IMR-90 (cell line): ENCODE results near the gene DMXL2. TPM values are rescaled to one million over a fixed set of nuclear protein-coding genes. Genes with fewer than 3 reads are reported as not detected.

ENCODE experiments used
- ATAC-seq: fragments of 200-7000 bp; cut with Tn5 transposase; 2 replicates; pipeline ENCODE4 v1.9.1; 2020; ENCODE audit warnings: low read depth, mild to moderate bottlenecking, moderate library complexity
- BruUV-seq: library from RNA; stranded (reverse); fragments of 400-500 nt; replicated peaks from 2 replicates; lab custom pipeline; 2021; lab: Mats Ljungman, UMichigan
- CTCF ChIA-PET: fragments of 300-600 bp; formaldehyde crosslinking; extraction: SDS; loops from one replicate; lab custom pipeline; 2021; ENCODE audit warnings: antibody characterized with exemption; lab: Yijun Ruan, JAX
- POLR2A ChIA-PET: fragments of 300-600 bp; sonication (Branson Sonifier 250); formaldehyde crosslinking; loops from one replicate; lab custom pipeline; 2022; ENCODE audit warnings: antibody characterized with exemption; ENCODE audit not compliant: unreplicated experiment; lab: Charles Lee
- DNase-seq: peaks from one replicate; pipeline ENCODE4 v3.0.0; 2013
- H2AFZ ChIP-seq: replicated peaks from 2 replicates; pipeline ENCODE3; 2013; ENCODE audit warnings: low read length, mild to moderate bottlenecking; ENCODE audit not compliant: poor library complexity
- H2AK5ac ChIP-seq: 2 replicates; pipeline ENCODE4 v1.6.1; 2013; ENCODE audit warnings: low read depth, low read length, inconsistent platforms
- H2AK9ac ChIP-seq: replicated peaks from 2 replicates; pipeline ENCODE3; 2013; ENCODE audit warnings: mild to moderate bottlenecking, low read depth, low read length, moderate library complexity; ENCODE audit not compliant: poor library complexity
- H2BK120ac ChIP-seq: 2 replicates; pipeline ENCODE4 v1.6.1; 2013; ENCODE audit warnings: low read depth, low read length, inconsistent platforms
- H2BK15ac ChIP-seq: 3 replicates; pipeline ENCODE4 v1.6.1; 2013; ENCODE audit warnings: low read depth, low read length, inconsistent platforms
- H2BK20ac ChIP-seq: 2 replicates; pipeline ENCODE4 v1.6.1; 2013; ENCODE audit warnings: low read depth, mild to moderate bottlenecking, inconsistent platforms, low read length, moderate library complexity
- H2BK5ac ChIP-seq: 2 replicates; pipeline ENCODE4 v1.6.1; 2013; ENCODE audit warnings: mild to moderate bottlenecking, low read depth, low read length, inconsistent platforms; ENCODE audit not compliant: poor library complexity, severe bottlenecking
- H3K14ac ChIP-seq: replicated peaks from 2 replicates; pipeline ENCODE4 v1.6.1; 2013; ENCODE audit warnings: low read depth, low read length, inconsistent platforms
- H3K18ac ChIP-seq: 2 replicates; pipeline ENCODE4 v1.6.1; 2013; ENCODE audit warnings: low read depth, low read length, control low read depth
- H3K23ac ChIP-seq: 2 replicates; pipeline ENCODE4 v1.6.1; 2013; ENCODE audit warnings: low read depth, low read length, inconsistent platforms
- H3K27ac ChIP-seq: 2 replicates; pipeline ENCODE4 v1.5.1; 2013; ENCODE audit warnings: mild to moderate bottlenecking, control low read depth, low read length; ENCODE audit not compliant: insufficient read depth
- H3K27me3 ChIP-seq: 2 replicates; pipeline ENCODE4 v1.6.1; 2013; ENCODE audit warnings: low read length; ENCODE audit not compliant: control insufficient read depth, insufficient read depth
- H3K36me3 ChIP-seq: 2 replicates; pipeline ENCODE4 v1.6.1; 2013; ENCODE audit warnings: low read length, mixed read lengths; ENCODE audit not compliant: control insufficient read depth, insufficient read depth
- H3K4ac ChIP-seq: 2 replicates; pipeline ENCODE4 v1.6.1; 2013; ENCODE audit warnings: low read depth, low read length, inconsistent platforms
- H3K4me1 ChIP-seq: 2 replicates; pipeline ENCODE4 v1.6.1; 2013; ENCODE audit warnings: low read length, mixed read lengths; ENCODE audit not compliant: control insufficient read depth, insufficient read depth
- H3K4me2 ChIP-seq: 2 replicates; pipeline ENCODE4 v1.6.1; 2013; ENCODE audit warnings: low read depth, mild to moderate bottlenecking, control low read depth, low read length, moderate library complexity
- H3K4me3 ChIP-seq: 2 replicates; pipeline ENCODE4 v1.5.1; 2013; ENCODE audit warnings: low read depth, mild to moderate bottlenecking, control low read depth, low read length, moderate library complexity; ENCODE audit not compliant: insufficient read depth
- H3K56ac ChIP-seq: 2 replicates; pipeline ENCODE4 v1.6.1; 2013; ENCODE audit warnings: low read length, inconsistent platforms; ENCODE audit not compliant: insufficient read depth; ENCODE audit errors: extremely low read depth
- H3K79me1 ChIP-seq, 2 experiments: 2 replicates each; pipeline ENCODE4 v1.6.1; 2013; ENCODE audit warnings: low read length in 2 of 2, inconsistent platforms in 1 of 2, low read depth in 1 of 2
- H3K9ac ChIP-seq: 2 replicates; pipeline ENCODE4 v1.6.1; 2013; ENCODE audit warnings: low read depth, low read length, control low read depth
- H3K9me1 ChIP-seq: 2 replicates; pipeline ENCODE4 v1.6.1; 2013; ENCODE audit warnings: low read length, inconsistent platforms; ENCODE audit not compliant: insufficient read depth
- H3K9me3 ChIP-seq: 2 replicates; pipeline ENCODE4 v1.6.1; 2013; ENCODE audit warnings: low read length; ENCODE audit not compliant: control insufficient read depth, insufficient read depth
- H4K20me1 ChIP-seq: 2 replicates; pipeline ENCODE4 v1.6.1; 2013; ENCODE audit warnings: low read length, inconsistent platforms; ENCODE audit not compliant: insufficient read depth
- H4K5ac ChIP-seq: 2 replicates; pipeline ENCODE4 v1.6.1; 2013; ENCODE audit warnings: mild to moderate bottlenecking, low read depth, low read length, control low read depth
- H4K8ac ChIP-seq, 2 experiments: 2 replicates each; pipeline ENCODE4 v1.6.1; 2013; ENCODE audit warnings: low read depth in 2 of 2, low read length in 2 of 2, control low read depth in 1 of 2, inconsistent platforms in 1 of 2
- H4K91ac ChIP-seq: 2 replicates; pipeline ENCODE4 v1.6.1; 2013; ENCODE audit warnings: low read depth, low read length, inconsistent platforms; ENCODE audit not compliant: insufficient read depth
- BHLHE40 ChIP-seq: fragments of 150-350 bp; IDR thresholded peaks from 2 replicates; pipeline ENCODE4 v1.6.1; 2016; ENCODE audit warnings: mild to moderate bottlenecking, low read depth, low read length
- CEBPB ChIP-seq: IDR thresholded peaks from 2 replicates; pipeline ENCODE4 v1.6.1; 2012; ENCODE audit warnings: low read depth, low read length, improper control_type of control experiment
- CHD1 ChIP-seq: IDR thresholded peaks from 2 replicates; pipeline ENCODE4 v1.6.1; 2012; ENCODE audit warnings: low read depth, low read length, improper control_type of control experiment
- CTCF ChIP-seq: conservative IDR thresholded peaks from 2 replicates; pipeline ENCODE4 v1.5.1; 2012; ENCODE audit warnings: mild to moderate bottlenecking, low read depth, low read length, improper control_type of control experiment
- ELK1 ChIP-seq: fragments of 150-350 bp; IDR thresholded peaks from 2 replicates; pipeline ENCODE4 v1.6.1; 2016; ENCODE audit warnings: low read depth, mild to moderate bottlenecking, low read length, moderate library complexity, borderline replicate concordance
- FOS ChIP-seq: fragments of 150-350 bp; IDR thresholded peaks from 2 replicates; pipeline ENCODE4 v1.6.1; 2016; ENCODE audit warnings: low read depth, low read length
- MAFK ChIP-seq: IDR thresholded peaks from 2 replicates; pipeline ENCODE4 v1.6.1; 2012; ENCODE audit warnings: low read depth, low read length, improper control_type of control experiment
- MAZ ChIP-seq: IDR thresholded peaks from 2 replicates; pipeline ENCODE4 v1.6.1; 2012; ENCODE audit warnings: low read depth, mild to moderate bottlenecking, low read length, improper control_type of control experiment, moderate library complexity, borderline replicate concordance
- MXI1 ChIP-seq: IDR thresholded peaks from 2 replicates; pipeline ENCODE4 v1.6.1; 2012; ENCODE audit warnings: low read depth, mild to moderate bottlenecking, low read length, moderate library complexity, borderline replicate concordance
- NFE2L2 ChIP-seq: fragments of 150-350 bp; IDR thresholded peaks from 2 replicates; pipeline ENCODE4 v1.6.1; 2016; ENCODE audit warnings: low read depth, mild to moderate bottlenecking, low read length
- POLR2A ChIP-seq: IDR thresholded peaks from 2 replicates; pipeline ENCODE4 v1.6.1; 2012; ENCODE audit warnings: mild to moderate bottlenecking, low read depth, low read length
- RAD21 ChIP-seq: IDR thresholded peaks from 2 replicates; pipeline ENCODE4 v1.6.1; 2012; ENCODE audit warnings: low read length, improper control_type of control experiment
- RCOR1 ChIP-seq: IDR thresholded peaks from 2 replicates; pipeline ENCODE4 v1.6.1; 2012; ENCODE audit warnings: mild to moderate bottlenecking, low read length, improper control_type of control experiment; ENCODE audit not compliant: insufficient replicate concordance
- RFX5 ChIP-seq: IDR thresholded peaks from 2 replicates; pipeline ENCODE4 v1.8.0; 2012; ENCODE audit warnings: low read depth, mild to moderate bottlenecking, low read length, moderate library complexity
- SMC3 ChIP-seq: fragments of 150-350 bp; IDR thresholded peaks from 2 replicates; pipeline ENCODE4 v1.6.1; 2016; ENCODE audit warnings: low read depth, mild to moderate bottlenecking, antibody characterized with exemption, low read length, moderate library complexity
- USF2 ChIP-seq: fragments of 150-350 bp; IDR thresholded peaks from 2 replicates; pipeline ENCODE4 v1.6.1; 2017; ENCODE audit warnings: mild to moderate bottlenecking, antibody characterized with exemption, low read length, low read depth
- WGBS, 2 experiments: methylation state at CpG; one replicate each; pipeline versions ENCODE4 v1.1.5 to v1.1.7; 2013; ENCODE audit warnings: missing lambda C conversion rate in 2 of 2; ENCODE audit not compliant: insufficient read length in 1 of 2; ENCODE audit errors: extremely low coverage in 2 of 2; 5-methylcytosine and 5-hydroxymethylcytosine counted together
- dilution Hi-C: fragments of 300-500 bp; cut with HindIII; formaldehyde crosslinking; loops from one replicate; pipeline ENCODE4 v1.14.3; 2018; ENCODE audit warnings: low sequenced_read_pairs; ENCODE audit not compliant: unreplicated experiment
- in situ Hi-C: fragments of 300-500 bp; cut with MboI; formaldehyde crosslinking; loops from 3 replicates; pipeline ENCODE4 v1.14.3; 2019; ENCODE audit warnings: low sequenced_read_pairs, inconsistent platforms, mixed read lengths
- intact Hi-C: fragments of 100-400 bp; cut with micrococcal nuclease; formaldehyde crosslinking; loops from 2 replicates; pipeline ENCODE4 v1.10.0; 2022
- polyA plus RNA-seq, 3 experiments: library from polyadenylated mRNA; depleted of rRNA; stranded (reverse); fragments of >200 nt; gene quantifications; 2 replicates each; pipeline ENCODE4 v1.2.3, GENCODE V29; 2012; ENCODE audit warnings: low replicate concordance in 1 of 3
- total RNA-seq: library from RNA; depleted of rRNA; stranded (reverse); fragments of >200 nt; gene quantifications from 2 replicates; pipeline ENCODE4 v1.2.3, GENCODE V29; 2012

The DMXL2 gene
- total and polyA plus RNA-seq, 2 of the 4 experiments (the other 2 are of a cell fraction): 9.7 to 21.9 TPM

GRCh38 chr15:51634591-51635198 lies 12.1 kb upstream of the DMXL2 start:
- POLR2A ChIA-PET: no interaction called here
- BruUV-seq: no TSS peak

More at GRCh38 chr15:51634591-51635198, 12.1 kb upstream of the DMXL2 start:
- no peak overlapping the region for H3K18ac ChIP-seq
- H3K23ac ChIP-seq: no peak overlapping the region
- H4K91ac ChIP-seq: no peak overlapping the region
- no peak overlapping the region for H4K8ac ChIP-seq
- H3K4ac ChIP-seq: no peak overlapping the region
- no peak overlapping the region for H3K4me3 ChIP-seq
- H3K27me3 ChIP-seq: peaks cover 17% of the 10 kb centered on the region
- H2AFZ ChIP-seq: no peak overlapping the region
- WGBS, 2 experiments: no CpG with 5 or more reads among the region's 3 CpGs
- no peak overlapping the region for H3K56ac ChIP-seq
- H3K36me3 ChIP-seq: no peaks in the 10 kb centered on the region
- H3K4me1 ChIP-seq: no peaks in the 10 kb centered on the region
- no peak overlapping the region for H2BK15ac ChIP-seq
- H2BK5ac ChIP-seq: no peak overlapping the region
- H3K14ac ChIP-seq: no peak overlapping the region
- intact Hi-C loops: no loop called here
- no peak overlapping the region for H3K9ac ChIP-seq
- no peaks in the 10 kb centered on the region for H4K20me1 ChIP-seq
- no peak overlapping the region for H2BK20ac ChIP-seq
- no peak overlapping the region for H2BK120ac ChIP-seq
- H3K79me1 ChIP-seq: no peaks in the 10 kb centered on the region
- no peak overlapping the region for H4K5ac ChIP-seq
- TF ChIP-seq POLR2A: no peak
- no peak for TF ChIP-seq RFX5
- no peak for TF ChIP-seq MAFK
- no peak for TF ChIP-seq MAZ
- no peak for TF ChIP-seq CHD1
- no peak for TF ChIP-seq SMC3
- no peak for TF ChIP-seq RCOR1
- TF ChIP-seq NFE2L2: no peak
- no peak for TF ChIP-seq CEBPB
- TF ChIP-seq BHLHE40: no peak
- TF ChIP-seq CTCF: no peak
- TF ChIP-seq USF2: no peak
- no peak for TF ChIP-seq RAD21
- no peak for TF ChIP-seq ELK1
- no peak for TF ChIP-seq MXI1
- TF ChIP-seq FOS: no peak
- no peak overlapping the region for H2AK5ac ChIP-seq
- ATAC-seq: no peak
- no peaks in the 10 kb centered on the region for H3K9me3 ChIP-seq
- H3K4me2 ChIP-seq: no peak overlapping the region
- CTCF ChIA-PET: no interaction called here
- dilution Hi-C loops: no loop called here
- in situ Hi-C loops: loop anchor here (25.0 kb wide), 1 partner anchor 278 kb away; no protein-coding TSS in a partner anchor
- H3K27ac ChIP-seq: no peak overlapping the region
- peak; percentile 11 for DNase-seq
- H3K9me1 ChIP-seq: no peaks in the 10 kb centered on the region
- H2AK9ac ChIP-seq: no peak overlapping the region
